Measurements from ENCODE around the gene CENPE.
A peak's percentile ranks its signal among the peaks of the same experiment; 100 is the strongest.

CENPE gene

DNA sequence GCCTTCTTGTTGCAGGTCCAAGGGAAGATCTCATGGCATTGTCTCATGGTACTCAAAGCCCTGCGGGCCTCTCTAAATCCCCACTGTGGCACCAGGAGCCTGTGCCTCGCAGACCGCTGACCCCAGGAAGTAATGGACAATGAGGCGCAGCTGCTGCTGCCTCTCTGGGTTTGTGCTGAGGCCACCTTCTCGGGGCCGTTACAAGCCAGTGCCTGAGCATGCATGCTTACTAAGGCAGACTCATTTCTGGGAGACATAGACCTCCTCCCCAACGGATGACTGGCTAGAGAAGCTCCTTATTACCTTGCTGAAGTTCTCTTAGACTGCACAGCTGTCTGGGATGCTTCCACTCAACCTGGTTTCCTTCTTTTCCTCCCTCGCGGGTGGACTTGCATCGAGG lies 99.8 kb downstream of the CENPE start:
- ChIA-PET POLR2A (ENCODE audit: low non-redundant PET) (no interaction called here), CTCF (no interaction called here)
- TF ChIP-seq CTCF (conservative IDR thresholded peaks at IDR 0.05; ENCODE audit: low read depth) = no peak
- H3K27ac ChIP-seq = no peak overlapping the region
- no peak for DNase-seq (ENCODE audit: low spot score)

- no peak for DNase-seq (ENCODE audit: low spot score)
- H3K27ac ChIP-seq = no peak overlapping the region
- CTCF ChIA-PET = no interaction called here
- POLR2A ChIA-PET (ENCODE audit: low non-redundant PET) = no interaction called here
- TF ChIP-seq CTCF (conservative IDR thresholded peaks at IDR 0.05; ENCODE audit: low read depth) = no peak
These were observed 101.0 kb downstream of the CENPE start for GRCh38 chr4:103097112-103097511.

- POLR2A ChIA-PET (ENCODE audit: low non-redundant PET) = no interaction called here
These were observed 103.1 kb downstream of the CENPE start for GRCh38 chr4:103095080-103095479.

DNA sequence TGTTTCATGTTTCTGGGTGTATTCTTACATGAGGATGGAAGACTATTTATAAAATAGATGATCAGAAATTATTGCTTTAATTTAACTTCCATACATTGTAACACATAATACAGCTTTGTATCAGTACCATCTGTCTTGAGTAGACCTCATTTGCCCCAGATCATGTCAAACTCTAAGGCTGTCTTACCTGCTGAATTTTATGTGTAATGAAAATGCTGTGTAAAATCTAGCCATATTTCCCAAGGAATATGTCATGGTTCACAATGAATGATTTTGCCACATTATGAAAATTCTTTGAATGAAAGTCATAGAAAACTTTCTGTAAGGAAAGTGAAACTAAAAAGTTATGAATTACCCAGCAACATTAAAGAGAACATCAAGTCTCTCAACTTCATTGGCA lies 105.9 kb downstream of the CENPE start:
- ChIA-PET POLR2A (ENCODE audit: low non-redundant PET) (no interaction called here), CTCF (interaction anchor here (0.5 to 1.4 kb wide), 7 partner anchors 52 to 1361 kb away, joined by 3 to 6 read pairs (median 4); no protein-coding TSS in a partner anchor)

More at GRCh38 chr4:103095080-103095479, 103.1 kb downstream of the CENPE start:
- no peak for TF ChIP-seq CTCF (conservative IDR thresholded peaks at IDR 0.05; ENCODE audit: low read depth)
- CTCF ChIA-PET = interaction anchor here (1.0 kb wide), 1 partner anchor 48 kb away, joined by 3 read pairs; no protein-coding TSS in a partner anchor
- no peak overlapping the region for H3K27ac ChIP-seq
- no peak for DNase-seq (ENCODE audit: low spot score)

GRCh38 chr4:103091601-103092223 lies 106.4 kb downstream of the CENPE start:
- CTCF ChIA-PET = interaction anchor here (0.5 to 1.4 kb wide), 11 partner anchors 9 to 1361 kb away, joined by 3 to 6 read pairs (median 4); no protein-coding TSS in a partner anchor
- TF ChIP-seq CTCF (conservative IDR thresholded peaks at IDR 0.05; ENCODE audit: low read depth) = peak; percentile 65
- DNase-seq (ENCODE audit: low spot score) = no peak
- H3K27ac ChIP-seq = no peak overlapping the region
- POLR2A ChIA-PET (ENCODE audit: low non-redundant PET) = no interaction called here

More for the DNA sequence above, 105.9 kb downstream of the CENPE start:
- no peak for DNase-seq (ENCODE audit: low spot score)
- H3K27ac ChIP-seq = no peak overlapping the region
- no peak for TF ChIP-seq CTCF (conservative IDR thresholded peaks at IDR 0.05; ENCODE audit: low read depth)

DNA sequence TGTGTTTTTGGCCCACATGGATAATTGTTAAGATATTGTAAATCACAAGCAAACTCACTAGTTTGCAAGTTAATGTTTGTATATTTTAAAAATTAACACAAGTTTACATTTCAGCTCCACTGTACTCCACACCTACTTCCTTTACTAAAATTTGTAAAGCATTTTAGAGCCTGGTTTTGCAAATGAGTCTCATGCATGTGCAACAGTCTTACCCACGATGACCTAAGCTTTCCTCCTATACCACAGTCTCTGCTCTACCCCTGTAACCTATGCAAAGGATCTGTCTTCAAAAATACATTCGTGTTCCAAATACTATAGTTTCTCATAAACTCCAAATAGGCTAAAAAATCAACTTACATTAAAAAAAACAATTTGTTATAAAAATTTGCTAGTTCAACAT lies 108.7 kb downstream of the CENPE start:
- ChIA-PET CTCF (interaction anchor here (1.1 kb wide), 1 partner anchor 469 kb away, joined by 4 read pairs; no protein-coding TSS in a partner anchor), POLR2A (ENCODE audit: low non-redundant PET) (no interaction called here)
- no peak overlapping the region for H3K27ac ChIP-seq
- no peak for TF ChIP-seq CTCF (conservative IDR thresholded peaks at IDR 0.05; ENCODE audit: low read depth)
- DNase-seq (ENCODE audit: low spot score) = no peak
